Measurements from ENCODE around the gene IFT80.

DNA sequence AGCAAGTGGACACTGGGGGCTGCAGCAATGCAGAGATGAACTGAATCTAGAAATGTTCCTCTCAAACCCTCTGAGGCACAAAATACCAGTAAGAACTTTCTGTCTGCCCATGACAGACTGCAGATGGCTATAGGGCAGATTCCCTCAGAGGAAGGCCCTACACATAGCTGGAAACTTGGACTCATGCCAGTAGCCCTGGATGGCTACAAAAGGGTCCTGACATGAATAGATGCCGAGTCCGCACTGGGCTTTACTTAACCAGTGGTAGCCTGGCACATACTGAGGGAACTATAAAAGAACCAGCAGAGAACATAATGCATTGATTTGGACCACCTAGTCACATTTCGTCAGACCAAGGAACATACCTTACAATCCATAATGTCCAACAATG is 107.1 kb downstream of the IFT80 start:
- TF ChIP-seq, protein P1, sequence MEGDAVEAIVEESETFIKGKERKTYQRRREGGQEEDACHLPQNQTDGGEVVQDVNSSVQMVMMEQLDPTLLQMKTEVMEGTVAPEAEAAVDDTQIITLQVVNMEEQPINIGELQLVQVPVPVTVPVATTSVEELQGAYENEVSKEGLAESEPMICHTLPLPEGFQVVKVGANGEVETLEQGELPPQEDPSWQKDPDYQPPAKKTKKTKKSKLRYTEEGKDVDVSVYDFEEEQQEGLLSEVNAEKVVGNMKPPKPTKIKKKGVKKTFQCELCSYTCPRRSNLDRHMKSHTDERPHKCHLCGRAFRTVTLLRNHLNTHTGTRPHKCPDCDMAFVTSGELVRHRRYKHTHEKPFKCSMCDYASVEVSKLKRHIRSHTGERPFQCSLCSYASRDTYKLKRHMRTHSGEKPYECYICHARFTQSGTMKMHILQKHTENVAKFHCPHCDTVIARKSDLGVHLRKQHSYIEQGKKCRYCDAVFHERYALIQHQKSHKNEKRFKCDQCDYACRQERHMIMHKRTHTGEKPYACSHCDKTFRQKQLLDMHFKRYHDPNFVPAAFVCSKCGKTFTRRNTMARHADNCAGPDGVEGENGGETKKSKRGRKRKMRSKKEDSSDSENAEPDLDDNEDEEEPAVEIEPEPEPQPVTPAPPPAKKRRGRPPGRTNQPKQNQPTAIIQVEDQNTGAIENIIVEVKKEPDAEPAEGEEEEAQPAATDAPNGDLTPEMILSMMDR (IDR thresholded peaks at IDR 0.05) = no peak
- no peak for TF ChIP-seq POLR2A (IDR thresholded peaks at IDR 0.05)

Data from Peyer's patch (tissue), 4 donors.